Neuronal stem cell (in vitro differentiated cells): ENCODE data around the gene STH.

ENCODE experiments used
- DNase-seq: peaks from one replicate; pipeline ENCODE4 v3.0.0-alpha.2; 2013; ENCODE audit warnings: low spot score
- H2AFZ ChIP-seq: one replicate; pipeline ENCODE4 v1.6.1; 2013; ENCODE audit warnings: mild to moderate bottlenecking, low read length, inconsistent platforms
- H2AK5ac ChIP-seq: 2 replicates; pipeline ENCODE4 v1.6.1; 2013; ENCODE audit warnings: low read depth, mild to moderate bottlenecking, inconsistent platforms, low read length, moderate library complexity, mixed read lengths
- H2BK120ac ChIP-seq: 2 replicates; pipeline ENCODE4 v1.6.1; 2013; ENCODE audit warnings: low read depth, mild to moderate bottlenecking, inconsistent platforms, low read length, moderate library complexity, mixed read lengths
- H2BK12ac ChIP-seq: one replicate; pipeline ENCODE4 v1.6.1; 2013; ENCODE audit warnings: low read length, inconsistent platforms
- H2BK15ac ChIP-seq: 2 replicates; pipeline ENCODE4 v1.6.1; 2013; ENCODE audit warnings: mild to moderate bottlenecking, low read length, inconsistent platforms, mixed read lengths
- H2BK5ac ChIP-seq: one replicate; pipeline ENCODE4 v1.6.1; 2013; ENCODE audit warnings: inconsistent platforms, mild to moderate bottlenecking, low read length, moderate library complexity
- H3K14ac ChIP-seq: one replicate; pipeline ENCODE4 v1.6.1; 2013; ENCODE audit warnings: low read length, inconsistent platforms
- H3K18ac ChIP-seq: 2 replicates; pipeline ENCODE4 v1.6.1; 2013; ENCODE audit warnings: low read length, inconsistent platforms
- H3K23ac ChIP-seq: 2 replicates; pipeline ENCODE4 v1.6.1; 2013; ENCODE audit warnings: low read depth, mild to moderate bottlenecking, mixed read lengths, low read length, inconsistent platforms; ENCODE audit not compliant: poor library complexity
- H3K27ac ChIP-seq: replicated peaks from 3 replicates; pipeline ENCODE4 v1.5.1; 2013; ENCODE audit warnings: low read length, inconsistent platforms
- H3K27me3 ChIP-seq, 3 experiments: 2 replicates each; pipeline ENCODE4 v1.6.1; 2013; ENCODE audit warnings: low read length in 3 of 3, mild to moderate bottlenecking in 2 of 3, inconsistent platforms in 1 of 3, low read depth in 1 of 3, mixed read lengths in 1 of 3, moderate library complexity in 1 of 3; ENCODE audit not compliant: control insufficient read depth in 3 of 3, insufficient read depth in 3 of 3
- H3K36me3 ChIP-seq, 2 donors: replicated peaks in 1 of 2; 2 replicates each; pipeline ENCODE4 v1.6.1; 2013; ENCODE audit warnings: low read length in 2 of 2; ENCODE audit not compliant: control insufficient read depth in 2 of 2, insufficient read depth in 2 of 2
- H3K4ac ChIP-seq: 2 replicates; pipeline ENCODE4 v1.6.1; 2013; ENCODE audit warnings: inconsistent platforms, mild to moderate bottlenecking, low read length, moderate library complexity
- H3K4me1 ChIP-seq, 2 donors: 1 replicate in 1 of 2; 2 replicates in 1 of 2; pipeline ENCODE4 v1.6.1; 2013; ENCODE audit warnings: low read length in 2 of 2, low read depth in 1 of 2; ENCODE audit not compliant: control insufficient read depth in 2 of 2, insufficient read depth in 1 of 2
- H3K4me2 ChIP-seq: one replicate; pipeline ENCODE4 v1.6.1; 2013; ENCODE audit warnings: mild to moderate bottlenecking, low read length, inconsistent platforms; ENCODE audit not compliant: insufficient read depth, poor library complexity, severe bottlenecking
- H3K4me3 ChIP-seq, 2 donors: 2 replicates each; pipeline ENCODE4 v1.5.1; 2013; ENCODE audit warnings: low read length in 2 of 2, mild to moderate bottlenecking in 2 of 2, inconsistent platforms in 1 of 2, moderate library complexity in 1 of 2
- H3K79me1 ChIP-seq: one replicate; pipeline ENCODE4 v1.6.1; 2013; ENCODE audit warnings: low read depth, mild to moderate bottlenecking, inconsistent platforms, low read length, moderate library complexity
- H3K9ac ChIP-seq: one replicate; pipeline ENCODE4 v1.6.1; 2013; ENCODE audit warnings: mild to moderate bottlenecking, low read depth, low read length, inconsistent platforms; ENCODE audit not compliant: poor library complexity
- H3K9me3 ChIP-seq, 2 donors: replicated peaks in 1 of 2; 2 replicates each; pipeline versions ENCODE3 to v1.6.1; 2013; ENCODE audit warnings: low read length in 2 of 2, mild to moderate bottlenecking in 2 of 2, inconsistent platforms in 1 of 2, low read depth in 1 of 2, mixed read lengths in 1 of 2, moderate library complexity in 1 of 2; ENCODE audit not compliant: control insufficient read depth in 2 of 2, insufficient read depth in 1 of 2
- H4K8ac ChIP-seq: one replicate; pipeline ENCODE4 v1.6.1; 2013; ENCODE audit warnings: low read depth, mild to moderate bottlenecking, inconsistent platforms, low read length, moderate library complexity
- H4K91ac ChIP-seq: one replicate; pipeline ENCODE4 v1.6.1; 2013; ENCODE audit warnings: low read length, low read depth, mild to moderate bottlenecking, inconsistent platforms; ENCODE audit not compliant: poor library complexity
- WGBS, 2 donors: extraction: QIAGEN DNeasy Blood & Tissue Kit; methylation state at CpG; one replicate each; pipeline ENCODE4 v1.1.7; 2013; ENCODE audit warnings: missing lambda C conversion rate in 2 of 2, mixed read lengths in 1 of 2; ENCODE audit not compliant: insufficient read length in 2 of 2, insufficient replicate concordance in 1 of 2; ENCODE audit errors: extremely low coverage in 2 of 2; 5-methylcytosine and 5-hydroxymethylcytosine counted together

The STH gene

GRCh38 chr17:46007461-46007965 lies 8.5 kb downstream of the STH start:
- no peak overlapping the region for H2AK5ac ChIP-seq
- no CpG with 5 or more reads among the region's 2 CpGs for WGBS, 2 donors

DNA sequence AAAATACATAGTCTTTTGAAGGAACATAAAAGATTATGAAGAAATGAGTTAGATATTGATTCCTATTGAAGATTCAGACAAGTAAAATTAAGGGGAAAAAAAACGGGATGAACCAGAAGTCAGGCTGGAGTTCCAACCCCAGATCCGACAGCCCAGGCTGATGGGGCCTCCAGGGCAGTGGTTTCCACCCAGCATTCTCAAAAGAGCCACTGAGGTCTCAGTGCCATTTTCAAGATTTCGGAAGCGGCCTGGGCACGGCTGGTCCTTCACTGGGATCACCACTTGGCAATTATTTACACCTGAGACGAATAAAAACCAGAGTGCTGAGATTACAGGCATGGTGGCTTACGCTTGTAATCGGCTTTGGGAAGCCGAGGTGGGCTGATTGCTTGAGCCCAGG lies 9.5 kb downstream of the STH start:
- Histone ChIP-seq H2BK5ac (no peak overlapping the region), H4K8ac (no peak overlapping the region), H3K27ac (no peak overlapping the region)

More at GRCh38 chr17:46007461-46007965, 8.5 kb downstream of the STH start:
- Histone ChIP-seq H2AFZ (no peak overlapping the region), H2BK5ac (no peak overlapping the region), H3K27me3 (peaks cover 0 to 5% (median 0%) of the 10 kb centered on the region in 3 experiments), H2BK15ac (no peak overlapping the region), H3K4me1 (no peaks in the 10 kb centered on the region), H3K18ac (no peak overlapping the region), H3K4me3 (no peak overlapping the region), H3K4ac (no peak overlapping the region), H3K27ac (no peak overlapping the region), H3K79me1 (no peaks in the 10 kb centered on the region), H4K8ac (no peak overlapping the region), H2BK120ac (no peak overlapping the region), H3K36me3 (no peaks in the 10 kb centered on the region), H3K14ac (no peak overlapping the region), H4K91ac (no peak overlapping the region), H2BK12ac (no peak overlapping the region), H3K23ac (no peak overlapping the region), H3K9me3 (no peaks in the 10 kb centered on the region), H3K4me2 (no peak overlapping the region), H3K9ac (no peak overlapping the region)
- no peak for DNase-seq

GRCh38 chr17:46009681-46010596 lies 10.9 kb downstream of the STH start:
- H4K91ac ChIP-seq = no peak overlapping the region
- peaks cover 0 to 5% (median 0%) of the 10 kb centered on the region in 3 experiments for H3K27me3 ChIP-seq
- no peak overlapping the region for H2BK120ac ChIP-seq
- no peak overlapping the region for H3K4ac ChIP-seq
- H3K4me3 ChIP-seq = peak overlapping the region in 1 of 2 donors; percentile 38
- H3K4me1 ChIP-seq = peaks cover 9 to 11% of the 10 kb centered on the region in 2 donors
- no peak for DNase-seq
- H2AK5ac ChIP-seq = no peak overlapping the region
- H2BK12ac ChIP-seq = no peak overlapping the region
- H3K27ac ChIP-seq = no peak overlapping the region
- no peak overlapping the region for H2AFZ ChIP-seq
- no peaks in the 10 kb centered on the region for H3K36me3 ChIP-seq
- H3K9me3 ChIP-seq = no peaks in the 10 kb centered on the region
- no peak overlapping the region for H3K18ac ChIP-seq
- no peaks in the 10 kb centered on the region for H3K79me1 ChIP-seq
- H3K23ac ChIP-seq = no peak overlapping the region
- no peak overlapping the region for H3K14ac ChIP-seq
- H3K4me2 ChIP-seq = no peak overlapping the region
- no peak overlapping the region for H2BK5ac ChIP-seq
- no peak overlapping the region for H4K8ac ChIP-seq
- no peak overlapping the region for H2BK15ac ChIP-seq
- H3K9ac ChIP-seq = no peak overlapping the region
- WGBS, 2 donors = no CpG with 5 or more reads among the region's 33 CpGs

More for the DNA sequence above, 9.5 kb downstream of the STH start:
- Histone ChIP-seq H2AK5ac (no peak overlapping the region), H2BK12ac (no peak overlapping the region), H3K4me1 (peaks cover 5 to 6% of the 10 kb centered on the region in 2 donors), H3K4me3 (no peak overlapping the region), H3K9me3 (no peaks in the 10 kb centered on the region), H2BK15ac (no peak overlapping the region), H3K36me3 (no peaks in the 10 kb centered on the region), H3K14ac (no peak overlapping the region), H2BK120ac (no peak overlapping the region), H3K18ac (no peak overlapping the region), H3K4me2 (no peak overlapping the region), H3K23ac (no peak overlapping the region), H3K79me1 (no peaks in the 10 kb centered on the region), H3K9ac (no peak overlapping the region), H3K27me3 (peaks cover 0 to 5% (median 0%) of the 10 kb centered on the region in 3 experiments), H2AFZ (no peak overlapping the region), H4K91ac (no peak overlapping the region), H3K4ac (no peak overlapping the region)
- no peak for DNase-seq
- no CpG with 5 or more reads among the region's 9 CpGs for WGBS, 2 donors

- no peak for DNase-seq
- Histone ChIP-seq H2AK5ac (no peak overlapping the region), H2BK5ac (no peak overlapping the region), H3K9me3 (no peaks in the 10 kb centered on the region), H2BK15ac (no peak overlapping the region), H3K23ac (no peak overlapping the region), H3K27ac (no peak overlapping the region), H2BK12ac (no peak overlapping the region), H3K27me3 (peaks cover 0 to 5% (median 0%) of the 10 kb centered on the region in 3 experiments), H4K91ac (no peak overlapping the region), H3K14ac (no peak overlapping the region), H4K8ac (no peak overlapping the region), H3K4me3 (no peak overlapping the region), H2BK120ac (no peak overlapping the region), H3K18ac (no peak overlapping the region), H2AFZ (no peak overlapping the region), H3K36me3 (no peaks in the 10 kb centered on the region), H3K4me1 (peaks cover 9 to 11% of the 10 kb centered on the region in 2 donors), H3K79me1 (no peaks in the 10 kb centered on the region), H3K9ac (no peak overlapping the region), H3K4me2 (no peak overlapping the region), H3K4ac (no peak overlapping the region)
- WGBS, 2 donors = no CpG with 5 or more reads among the region's 16 CpGs
These were observed 11.6 kb downstream of the STH start for GRCh38 chr17:46010597-46011186.
